Right lobe of liver (tissue), 6 donors: ENCODE measurements around the gene LRRC55. TPM values are rescaled to one million over a fixed set of nuclear protein-coding genes. Genes with fewer than 3 reads are reported as not detected.

Experiments used
- ATAC-seq, 4 donors: fragments of 200-7000 bp; cut with Tn5 transposase; one replicate each; pipeline ENCODE4 v1.9.1; 2020; ENCODE audit warnings: mild to moderate bottlenecking in 4 of 4, moderate library complexity in 4 of 4
- DNase-seq, 3 donors: peaks; one replicate each; pipeline ENCODE4 v3.0.0-alpha.2; 2020
- H3K27ac ChIP-seq, 3 donors: fragments of 200-600 bp; one replicate each; pipeline ENCODE4 v1.8.0; 2022
- H3K27me3 ChIP-seq, 2 donors: fragments of 200-600 bp; one replicate each; pipeline ENCODE4 v1.8.0; 2022
- H3K36me3 ChIP-seq, 4 donors: fragments of 200-600 bp; sonication (generic) in 1 of 4; one replicate each; pipeline versions ENCODE4 v1.5.1 to v1.8.0; 2017 to 2022; ENCODE audit warnings: control low read depth in 1 of 4
- H3K4me1 ChIP-seq, 4 donors: fragments of 200-600 bp; sonication (generic) in 1 of 4; one replicate each; pipeline versions ENCODE4 v1.5.1 to v1.8.0; 2017 to 2022; ENCODE audit warnings: control low read depth in 1 of 4
- H3K4me3 ChIP-seq, 3 donors: fragments of 200-600 bp; one replicate each; pipeline ENCODE4 v1.8.0; 2022
- H3K9me3 ChIP-seq, 4 donors: fragments of 200-600 bp; sonication (generic) in 1 of 4; one replicate each; pipeline versions ENCODE4 v1.5.1 to v1.8.0; 2017 to 2022; ENCODE audit warnings: control low read depth in 1 of 4
- POLR2A ChIP-seq: fragments of 450-650 bp; IDR thresholded peaks from one replicate; pipeline ENCODE4 v1.6.1; 2017; ENCODE audit warnings: antibody characterized with exemption, mild to moderate bottlenecking
- WGBS: methylation state at CpG from one replicate; pipeline ENCODE4 v1.1.6; 2018; ENCODE audit warnings: low coverage, low lambda C conversion rate; ENCODE audit not compliant: insufficient coverage; ENCODE audit errors: missing lambda C conversion rate; 5-methylcytosine and 5-hydroxymethylcytosine counted together
- intact Hi-C, 2 donors: fragments of 100-400 bp; cut with DNase I; formaldehyde crosslinking; loops; one replicate each; pipeline versions ENCODE4 v1.11.2 to v1.14.1; 2022
- total RNA-seq, 6 experiments: library from RNA; depleted of rRNA in 2 of 6; stranded (reverse); fragments of >200 nt in 2 of 6; fragmentation: NEBNext Ultra II Directional in 3 of 6; extraction: Animal tissue kit (Norgen Biotek cat#: 25700) in 3 of 6; gene quantifications; one replicate each; pipeline versions ENCODE4 v1.1.0 to v1.2.4, GENCODE V29; 2016 to 2023
- TF ChIP-seq, protein P1 (sequence below), 4 donors: fragments of 200-600 bp in 3 of 4; fragments of 450-650 bp in 1 of 4; IDR thresholded peaks; one replicate each; pipeline versions ENCODE4 v1.5.1 to v1.8.0; 2016 to 2022; ENCODE audit warnings: antibody characterized with exemption in 4 of 4, mild to moderate bottlenecking in 2 of 4
- donor health status: DM: no; HTN: yes; CAD: no.
- donor health status: DM: no; HTN: no; CAD: no.
- donor health status: DM: no; HTN: no; CAD: no.
- donor health status: DM: no; HTN: yes; CAD: no.
- donor health status: DM: no; HTN: yes; CAD: no.

LRRC55 gene
- total RNA-seq, 6 experiments from 2014 or later = 0.06 to 0.71 (median 0.13) TPM; not detected in 1

DNA sequence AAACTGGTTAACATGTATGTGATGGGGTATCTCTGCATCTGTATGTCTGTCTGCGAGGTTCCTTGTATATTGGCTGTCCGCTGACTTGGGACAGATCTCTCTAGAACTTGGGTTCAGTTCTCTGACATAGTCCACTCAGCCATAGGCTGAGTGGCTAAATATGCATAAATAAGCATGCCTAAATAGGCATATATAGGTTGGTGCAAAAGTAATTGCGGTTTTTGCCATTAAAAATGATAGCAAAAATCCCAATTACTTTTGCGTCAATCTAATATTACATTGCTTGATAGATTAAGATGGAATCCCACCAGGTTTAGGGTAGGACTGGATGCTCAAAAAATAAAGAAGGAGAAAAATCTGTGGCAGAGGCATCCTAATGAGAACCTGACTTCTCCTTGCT lies 8.8 kb downstream of the LRRC55 start:
- Histone ChIP-seq H3K9me3 (no peaks in the 10 kb centered on the region), H3K4me3 (no peak overlapping the region), H3K36me3 (no peaks in the 10 kb centered on the region), H3K4me1 (no peaks in the 10 kb centered on the region), H3K27me3 (no peaks in the 10 kb centered on the region), H3K27ac (no peak overlapping the region)
- TF ChIP-seq POLR2A = no peak
- TF ChIP-seq, protein P1, sequence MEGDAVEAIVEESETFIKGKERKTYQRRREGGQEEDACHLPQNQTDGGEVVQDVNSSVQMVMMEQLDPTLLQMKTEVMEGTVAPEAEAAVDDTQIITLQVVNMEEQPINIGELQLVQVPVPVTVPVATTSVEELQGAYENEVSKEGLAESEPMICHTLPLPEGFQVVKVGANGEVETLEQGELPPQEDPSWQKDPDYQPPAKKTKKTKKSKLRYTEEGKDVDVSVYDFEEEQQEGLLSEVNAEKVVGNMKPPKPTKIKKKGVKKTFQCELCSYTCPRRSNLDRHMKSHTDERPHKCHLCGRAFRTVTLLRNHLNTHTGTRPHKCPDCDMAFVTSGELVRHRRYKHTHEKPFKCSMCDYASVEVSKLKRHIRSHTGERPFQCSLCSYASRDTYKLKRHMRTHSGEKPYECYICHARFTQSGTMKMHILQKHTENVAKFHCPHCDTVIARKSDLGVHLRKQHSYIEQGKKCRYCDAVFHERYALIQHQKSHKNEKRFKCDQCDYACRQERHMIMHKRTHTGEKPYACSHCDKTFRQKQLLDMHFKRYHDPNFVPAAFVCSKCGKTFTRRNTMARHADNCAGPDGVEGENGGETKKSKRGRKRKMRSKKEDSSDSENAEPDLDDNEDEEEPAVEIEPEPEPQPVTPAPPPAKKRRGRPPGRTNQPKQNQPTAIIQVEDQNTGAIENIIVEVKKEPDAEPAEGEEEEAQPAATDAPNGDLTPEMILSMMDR (IDR thresholded peaks at IDR 0.05) = no peak
- no peak for ATAC-seq
- WGBS = 87% methylated on average over 4 of the region's 4 CpGs
- intact Hi-C loops = no loop called here
- DNase-seq = no peak

GRCh38 chr11:57191311-57192219 lies 9.8 kb downstream of the LRRC55 start:
- Histone ChIP-seq H3K36me3 (no peaks in the 10 kb centered on the region), H3K27ac (no peak overlapping the region), H3K9me3 (no peaks in the 10 kb centered on the region), H3K4me3 (no peak overlapping the region), H3K4me1 (no peaks in the 10 kb centered on the region), H3K27me3 (no peaks in the 10 kb centered on the region)
- intact Hi-C loops = no loop called here
- peak; percentile 36 to 49 (median 40) for ATAC-seq
- DNase-seq = no peak
- 58% methylated on average over 9 of the region's 9 CpGs for WGBS
- TF ChIP-seq, protein P1 (IDR thresholded peaks at IDR 0.05) = no peak

- no peaks in the 10 kb centered on the region for H3K4me1 ChIP-seq
- no peaks in the 10 kb centered on the region for H3K27me3 ChIP-seq
- ATAC-seq (no peak), DNase-seq (no peak)
- no peak overlapping the region for H3K27ac ChIP-seq
- H3K9me3 ChIP-seq = no peaks in the 10 kb centered on the region
- H3K4me3 ChIP-seq = no peak overlapping the region
- H3K36me3 ChIP-seq = no peaks in the 10 kb centered on the region
- intact Hi-C loops = no loop called here
- TF ChIP-seq, protein P1 (IDR thresholded peaks at IDR 0.05) = no peak
- TF ChIP-seq POLR2A = no peak
- 42% methylated on average over 1 of the region's 1 CpG for WGBS
Measured at GRCh38 chr11:57192316-57192715, 10.6 kb downstream of the LRRC55 start.

GRCh38 chr11:57196596-57196995 lies 14.8 kb downstream of the LRRC55 start:
- Histone ChIP-seq H3K27me3 (no peaks in the 10 kb centered on the region), H3K4me3 (no peak overlapping the region), H3K4me1 (no peaks in the 10 kb centered on the region), H3K27ac (no peak overlapping the region), H3K36me3 (no peaks in the 10 kb centered on the region), H3K9me3 (no peaks in the 10 kb centered on the region)
- ATAC-seq (peak; percentile 26 to 49 (median 40)), DNase-seq (no peak)
- TF ChIP-seq POLR2A = no peak
- TF ChIP-seq, protein P1 (IDR thresholded peaks at IDR 0.05) = no peak
- WGBS = 51% methylated on average over 6 of the region's 6 CpGs
- intact Hi-C loops = no loop called here
